GM18907 (cell line): ENCODE data around the gene TMEM198.

ENCODE experiments used
- ATAC-seq: cut with Tn5 transposase; IDR thresholded peaks from one replicate; pipeline ENCODE4 v1.9.1; 2021; ENCODE audit warnings: mild to moderate bottlenecking, moderate library complexity; ENCODE audit not compliant: unreplicated experiment

The TMEM198 gene

GRCh38 chr2:219543596-219544358 is at the start of gene TMEM198, which contains the start of gene CHPF:
Gene TMEM198 (plus strand): TSS chr2:219544028. CDS start chr2:219544728, 700 bp downstream.
Gene CHPF (minus strand): TSS chr2:219543809. CDS start chr2:219543538, 271 bp downstream.
- peak; percentile 81 for ATAC-seq

- ATAC-seq: no peak
Measured at GRCh38 chr2:219494952-219495530, 48.8 kb upstream of the TMEM198 start.

GRCh38 chr2:219495531-219496122 is 48.2 kb upstream of the TMEM198 start:
- no peak for ATAC-seq

GRCh38 chr2:219496247-219496824 is 47.5 kb upstream of the TMEM198 start:
- ATAC-seq: no peak

GRCh38 chr2:219496825-219497494 is 46.9 kb upstream of the TMEM198 start:
- no peak for ATAC-seq

- peak; percentile 24 for ATAC-seq
Measured at GRCh38 chr2:219497495-219498279, 46.1 kb upstream of the TMEM198 start.

GRCh38 chr2:219498280-219499057 is 45.4 kb upstream of the TMEM198 start, which contains the start of gene GMPPA:
Gene GMPPA (plus strand): TSS chr2:219498891. CDS start chr2:219499976, 1,085 bp downstream.
- peak; percentile 95 for ATAC-seq

GRCh38 chr2:219499058-219499307 is 44.8 kb upstream of the TMEM198 start:
- no peak for ATAC-seq

GRCh38 chr2:219499555-219499954 is 44.3 kb upstream of the TMEM198 start:
- ATAC-seq: no peak

- ATAC-seq: no peak
Measured at GRCh38 chr2:219500135-219500534, 43.7 kb upstream of the TMEM198 start.

GRCh38 chr2:219501849-219502248 is 42.0 kb upstream of the TMEM198 start:
- ATAC-seq: no peak

GRCh38 chr2:219502618-219503017 is 41.2 kb upstream of the TMEM198 start:
- no peak for ATAC-seq

- ATAC-seq: no peak
Measured at GRCh38 chr2:219505585-219505984, 38.2 kb upstream of the TMEM198 start.

- no peak for ATAC-seq
Measured at GRCh38 chr2:219506153-219506801, 37.6 kb upstream of the TMEM198 start.

GRCh38 chr2:219506802-219507526 is 36.9 kb upstream of the TMEM198 start:
- no peak for ATAC-seq

- no peak for ATAC-seq
Measured at GRCh38 chr2:219507581-219508443, 36.0 kb upstream of the TMEM198 start.

- ATAC-seq: no peak
Measured at GRCh38 chr2:219508444-219508734, 35.4 kb upstream of the TMEM198 start.
